Measurements from ENCODE around the gene NDUFS6.

NDUFS6 gene

DNA sequence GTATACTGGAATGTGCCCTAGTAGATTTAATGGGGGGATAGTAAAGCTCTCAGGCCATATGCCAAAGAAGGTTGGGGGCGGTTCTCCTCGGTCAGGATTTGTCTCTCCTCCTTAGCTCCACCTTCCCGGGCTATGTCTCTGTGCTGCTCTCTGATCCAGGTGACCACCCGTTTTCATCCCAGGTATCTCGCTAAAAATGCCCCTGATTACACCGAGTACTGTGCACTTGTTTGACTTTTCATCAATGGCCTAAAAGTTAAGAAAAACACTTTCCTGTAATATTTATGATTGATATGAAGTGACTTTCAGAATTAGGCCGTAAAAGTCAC, 724 bp downstream of the NDUFS6 start:
- no peaks in the 10 kb centered on the region for H3K27me3 ChIP-seq (ENCODE audit: low read depth, low read length)
- H3K4me3 ChIP-seq (ENCODE audit: low read depth in 1 of 2, low read length in 2 of 2) = peak overlapping the region; percentile 89 to 96
- peaks cover 47 to 55% of the 10 kb centered on the region in 2 donors for H3K36me3 ChIP-seq (ENCODE audit: control insufficient read depth in 1 of 2, insufficient read depth in 2 of 2, low read length in 2 of 2)
- H3K27ac ChIP-seq (ENCODE audit: low read length) = peak overlapping the region; percentile 63
- peaks cover 0 to 23% of the 10 kb centered on the region in 2 donors for H3K4me1 ChIP-seq (ENCODE audit: control insufficient read depth in 1 of 2, insufficient read depth in 2 of 2, low read length in 2 of 2)
- no peaks in the 10 kb centered on the region for H3K9me3 ChIP-seq (ENCODE audit: control insufficient read depth in 1 of 2, low read length in 2 of 2)

DNA sequence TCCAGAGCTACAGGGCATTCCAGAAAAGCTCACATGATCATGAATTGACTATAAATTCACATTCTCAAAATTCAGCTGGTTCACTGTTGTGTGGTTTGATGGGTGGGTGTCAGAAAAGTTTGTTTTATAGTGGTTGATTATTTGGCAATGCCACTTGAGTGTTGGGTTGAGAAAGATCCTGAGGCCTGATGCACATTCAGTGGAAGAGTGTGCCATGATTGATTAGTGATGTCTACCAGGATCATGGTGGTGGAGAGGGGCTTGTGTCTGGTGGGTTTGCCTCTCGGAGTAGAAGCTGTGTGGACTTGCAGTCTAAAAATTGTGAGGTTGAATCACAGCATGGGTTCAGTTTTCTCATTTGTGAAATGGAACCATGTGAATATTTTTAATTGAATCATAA, 2.0 kb downstream of the NDUFS6 start:
- Histone ChIP-seq H3K36me3 (ENCODE audit: control insufficient read depth in 1 of 2, insufficient read depth in 2 of 2, low read length in 2 of 2) (peaks cover 49 to 55% of the 10 kb centered on the region in 2 donors), H3K9me3 (ENCODE audit: control insufficient read depth in 1 of 2, low read length in 2 of 2) (no peaks in the 10 kb centered on the region), H3K27me3 (ENCODE audit: low read depth, low read length) (no peaks in the 10 kb centered on the region), H3K27ac (ENCODE audit: low read length) (no peak overlapping the region), H3K4me3 (ENCODE audit: low read depth in 1 of 2, low read length in 2 of 2) (no peak overlapping the region), H3K4me1 (ENCODE audit: control insufficient read depth in 1 of 2, insufficient read depth in 2 of 2, low read length in 2 of 2) (peaks cover 0 to 11% of the 10 kb centered on the region in 2 donors)

DNA sequence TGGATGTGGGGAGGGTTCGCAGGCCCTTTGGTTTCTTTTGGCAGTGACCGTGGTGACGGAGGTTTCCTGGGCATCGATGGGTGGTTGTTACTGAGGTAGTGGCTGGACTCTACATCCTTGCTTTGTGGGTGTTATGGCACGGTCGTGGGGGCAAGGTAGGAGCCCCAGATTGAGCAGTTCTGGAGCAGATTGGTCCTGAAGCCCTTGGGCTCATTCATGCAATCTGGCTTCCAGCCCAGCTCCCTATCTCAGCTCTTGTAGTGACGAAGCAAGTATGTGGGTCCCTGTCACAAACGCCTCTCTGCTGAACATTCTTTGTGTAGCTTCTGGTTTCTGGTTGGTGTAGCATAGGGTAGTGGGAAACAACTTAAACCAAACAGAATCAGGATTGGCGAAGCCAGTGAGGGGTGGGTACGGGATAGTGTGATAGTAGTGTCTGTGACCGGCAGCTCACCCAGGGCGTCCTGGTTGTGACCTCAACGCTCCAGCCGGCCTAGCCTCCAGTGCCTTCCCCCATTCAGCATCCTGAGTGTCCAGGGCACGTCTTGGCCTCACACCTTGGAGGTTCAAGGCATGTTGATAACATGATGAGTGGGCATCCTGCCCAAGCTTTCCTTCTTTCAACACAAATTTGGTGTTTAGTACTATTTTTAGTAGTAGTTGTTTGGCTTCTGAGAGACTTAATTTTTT, 2.9 kb downstream of the NDUFS6 start:
- Histone ChIP-seq H3K4me1 (ENCODE audit: control insufficient read depth in 1 of 2, insufficient read depth in 2 of 2, low read length in 2 of 2) (peaks cover 0 to 4% of the 10 kb centered on the region in 2 donors), H3K27me3 (ENCODE audit: low read depth, low read length) (no peaks in the 10 kb centered on the region), H3K4me3 (ENCODE audit: low read depth in 1 of 2, low read length in 2 of 2) (no peak overlapping the region), H3K9me3 (ENCODE audit: control insufficient read depth in 1 of 2, low read length in 2 of 2) (no peaks in the 10 kb centered on the region), H3K27ac (ENCODE audit: low read length) (no peak overlapping the region), H3K36me3 (ENCODE audit: control insufficient read depth in 1 of 2, insufficient read depth in 2 of 2, low read length in 2 of 2) (peaks cover 49 to 63% of the 10 kb centered on the region in 2 donors)

DNA sequence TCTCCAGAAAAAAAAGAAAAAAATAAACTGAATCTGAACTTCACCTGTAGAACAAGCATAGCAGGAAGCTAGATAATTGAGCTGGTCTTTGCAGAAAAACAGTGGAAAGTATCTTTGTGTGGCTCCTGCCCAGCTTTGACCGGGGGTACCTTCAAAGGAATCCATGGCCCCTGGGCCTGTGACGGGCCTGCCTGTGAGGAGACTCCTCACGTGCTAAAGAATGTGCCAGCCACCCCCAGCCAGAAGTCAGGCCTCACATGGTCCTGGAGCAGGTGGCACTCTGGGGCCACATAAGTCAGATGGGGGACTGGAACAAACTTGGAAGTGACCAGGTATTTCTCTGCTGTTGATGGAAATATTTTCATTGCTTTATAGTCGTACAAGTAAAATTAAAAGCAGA, 4.1 kb downstream of the NDUFS6 start:
- no peaks in the 10 kb centered on the region for H3K9me3 ChIP-seq (ENCODE audit: control insufficient read depth in 1 of 2, low read length in 2 of 2)
- H3K27me3 ChIP-seq (ENCODE audit: low read depth, low read length) = no peaks in the 10 kb centered on the region
- no peak overlapping the region for H3K27ac ChIP-seq (ENCODE audit: low read length)
- peaks cover 49 to 74% of the 10 kb centered on the region in 2 donors for H3K36me3 ChIP-seq (ENCODE audit: control insufficient read depth in 1 of 2, insufficient read depth in 2 of 2, low read length in 2 of 2)
- no peak overlapping the region for H3K4me3 ChIP-seq (ENCODE audit: low read depth in 1 of 2, low read length in 2 of 2)
- peaks cover 0 to 4% of the 10 kb centered on the region in 2 donors for H3K4me1 ChIP-seq (ENCODE audit: control insufficient read depth in 1 of 2, insufficient read depth in 2 of 2, low read length in 2 of 2)

DNA sequence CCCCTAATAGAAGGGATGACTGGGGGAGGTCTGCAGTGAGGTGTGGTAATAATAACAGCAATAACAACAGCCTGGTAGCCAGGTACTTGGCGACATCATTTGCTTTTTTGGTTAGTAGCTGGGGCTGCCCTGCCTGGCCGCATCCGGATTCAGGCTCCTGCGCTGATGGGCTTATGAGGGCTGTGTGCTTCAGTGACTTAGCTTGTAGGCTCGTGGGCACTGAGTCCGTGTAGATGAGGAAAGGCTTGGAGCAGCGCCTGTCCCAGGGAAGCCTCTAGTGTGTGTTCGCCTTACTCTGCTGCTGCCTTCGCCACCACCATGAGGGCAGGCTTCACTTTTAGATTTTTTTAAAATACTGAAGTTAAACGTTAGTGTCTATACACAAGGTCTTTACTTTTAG, 4.5 kb downstream of the NDUFS6 start:
- Histone ChIP-seq H3K27ac (ENCODE audit: low read length) (no peak overlapping the region), H3K4me3 (ENCODE audit: low read depth in 1 of 2, low read length in 2 of 2) (no peak overlapping the region), H3K9me3 (ENCODE audit: control insufficient read depth in 1 of 2, low read length in 2 of 2) (no peaks in the 10 kb centered on the region), H3K27me3 (ENCODE audit: low read depth, low read length) (no peaks in the 10 kb centered on the region), H3K36me3 (ENCODE audit: control insufficient read depth in 1 of 2, insufficient read depth in 2 of 2, low read length in 2 of 2) (peaks cover 49 to 78% of the 10 kb centered on the region in 2 donors), H3K4me1 (ENCODE audit: control insufficient read depth in 1 of 2, insufficient read depth in 2 of 2, low read length in 2 of 2) (peaks cover 0 to 4% of the 10 kb centered on the region in 2 donors)

DNA sequence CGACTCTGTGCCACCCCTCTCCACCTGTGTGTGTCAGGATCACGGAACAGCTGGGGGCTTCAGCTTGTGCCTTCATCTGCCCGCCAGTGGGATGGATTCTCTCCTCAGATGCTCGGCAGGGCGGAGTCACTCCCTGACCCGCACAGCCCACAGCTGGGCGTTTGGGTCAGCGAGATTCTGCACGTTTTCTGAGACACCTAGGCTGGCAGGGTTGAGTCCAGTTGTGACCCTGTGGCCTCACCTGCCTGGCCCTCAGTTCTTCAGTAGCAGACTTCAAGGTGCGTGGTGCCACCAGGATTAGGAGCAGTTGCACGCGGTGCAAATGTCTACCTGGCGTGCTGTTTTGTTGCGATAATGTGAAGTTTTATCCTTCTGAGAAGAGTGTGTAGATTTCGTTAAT, 5.0 kb downstream of the NDUFS6 start:
- no peak overlapping the region for H3K4me3 ChIP-seq (ENCODE audit: low read depth in 1 of 2, low read length in 2 of 2)
- H3K27me3 ChIP-seq (ENCODE audit: low read depth, low read length) = no peaks in the 10 kb centered on the region
- H3K9me3 ChIP-seq (ENCODE audit: control insufficient read depth in 1 of 2, low read length in 2 of 2) = no peaks in the 10 kb centered on the region
- peaks cover 0 to 4% of the 10 kb centered on the region in 2 donors for H3K4me1 ChIP-seq (ENCODE audit: control insufficient read depth in 1 of 2, insufficient read depth in 2 of 2, low read length in 2 of 2)
- no peak overlapping the region for H3K27ac ChIP-seq (ENCODE audit: low read length)
- H3K36me3 ChIP-seq (ENCODE audit: control insufficient read depth in 1 of 2, insufficient read depth in 2 of 2, low read length in 2 of 2) = peaks cover 49 to 82% of the 10 kb centered on the region in 2 donors

DNA sequence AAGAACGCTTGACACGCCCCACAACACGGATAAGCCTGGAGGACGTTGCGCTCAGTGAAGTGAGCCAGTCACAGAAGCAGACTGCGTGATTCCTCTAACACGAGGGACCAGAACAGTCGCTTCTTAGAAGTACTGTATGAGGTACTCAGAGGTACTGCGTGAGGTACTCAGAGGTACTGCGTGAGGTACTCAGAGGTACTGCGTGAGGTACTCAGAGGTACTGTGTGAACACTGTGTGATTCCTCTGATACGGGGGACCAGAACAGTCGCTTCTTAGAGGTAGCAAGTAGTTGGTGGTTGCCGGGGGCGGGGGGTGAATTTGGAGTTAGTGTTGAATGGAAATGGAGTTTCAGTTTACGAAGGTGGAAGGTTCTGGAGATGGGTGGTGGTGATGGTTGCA, 5.8 kb downstream of the NDUFS6 start:
- Histone ChIP-seq H3K4me3 (ENCODE audit: low read depth in 1 of 2, low read length in 2 of 2) (no peak overlapping the region), H3K9me3 (ENCODE audit: control insufficient read depth in 1 of 2, low read length in 2 of 2) (no peaks in the 10 kb centered on the region), H3K36me3 (ENCODE audit: control insufficient read depth in 1 of 2, insufficient read depth in 2 of 2, low read length in 2 of 2) (peaks cover 56 to 89% of the 10 kb centered on the region in 2 donors), H3K4me1 (ENCODE audit: control insufficient read depth in 1 of 2, insufficient read depth in 2 of 2, low read length in 2 of 2) (peaks cover 0 to 1% of the 10 kb centered on the region in 2 donors), H3K27me3 (ENCODE audit: low read depth, low read length) (no peaks in the 10 kb centered on the region), H3K27ac (ENCODE audit: low read length) (no peak overlapping the region)

DNA sequence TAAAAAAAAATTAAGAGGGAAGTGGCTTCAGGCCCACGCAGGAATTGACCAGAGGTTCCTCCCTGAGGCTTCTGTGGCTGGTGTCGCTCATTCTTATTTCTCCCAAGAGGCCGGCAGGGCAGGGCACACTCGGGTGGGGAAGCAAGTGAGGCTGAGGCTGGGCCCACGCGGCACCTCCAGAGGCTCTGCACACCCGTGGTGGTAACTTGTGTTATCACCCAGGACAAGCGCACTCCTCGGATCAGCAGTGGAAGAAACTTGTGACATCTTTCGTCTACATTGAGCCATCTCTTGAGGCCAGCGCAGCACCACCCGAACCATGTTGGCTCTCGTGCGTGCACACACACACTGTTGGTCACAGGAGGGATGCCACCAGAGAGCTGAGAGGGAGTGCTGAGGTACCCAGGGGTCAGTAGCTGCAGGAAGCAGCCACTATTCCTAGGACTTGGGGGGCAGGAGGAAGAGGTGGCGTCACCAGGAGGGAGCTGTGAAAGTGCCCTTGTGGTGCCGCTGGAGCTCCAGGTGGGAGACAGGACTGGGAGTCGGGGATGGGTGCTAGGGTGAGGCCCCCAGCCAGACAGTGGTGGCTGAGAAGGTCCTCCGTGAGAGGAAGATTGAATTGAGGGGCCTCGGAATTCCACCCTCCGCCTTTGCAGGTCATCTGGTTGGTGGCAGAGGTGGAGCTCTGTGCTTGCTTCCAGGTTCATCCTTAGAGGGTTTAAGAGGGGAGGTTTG, 6.4 kb downstream of the NDUFS6 start:
- peaks cover 57 to 91% of the 10 kb centered on the region in 2 donors for H3K36me3 ChIP-seq (ENCODE audit: control insufficient read depth in 1 of 2, insufficient read depth in 2 of 2, low read length in 2 of 2)
- no peak overlapping the region for H3K27ac ChIP-seq (ENCODE audit: low read length)

DNA sequence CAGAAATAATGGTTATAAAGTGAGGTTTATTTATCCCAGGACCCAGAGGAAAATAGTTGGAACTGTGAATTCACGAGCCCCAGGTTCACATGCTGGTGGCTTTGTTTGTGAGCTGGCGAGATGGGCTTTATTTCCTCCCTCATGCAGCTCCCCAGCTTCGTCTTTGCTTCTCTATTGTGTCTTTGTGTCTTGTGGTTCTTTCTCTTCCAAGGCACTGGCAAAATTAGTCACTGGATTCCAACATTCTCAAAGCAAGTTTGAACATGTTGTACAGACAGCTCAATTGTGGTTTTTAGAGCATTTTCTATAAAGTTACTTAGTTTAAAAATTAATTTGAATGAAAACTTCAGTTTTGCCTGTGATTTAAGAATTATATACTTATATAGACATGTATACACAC, 7.2 kb downstream of the NDUFS6 start:
- Histone ChIP-seq H3K27ac (ENCODE audit: low read length) (no peak overlapping the region), H3K9me3 (ENCODE audit: control insufficient read depth in 1 of 2, low read length in 2 of 2) (no peaks in the 10 kb centered on the region), H3K36me3 (ENCODE audit: control insufficient read depth in 1 of 2, insufficient read depth in 2 of 2, low read length in 2 of 2) (peaks cover 55 to 90% of the 10 kb centered on the region in 2 donors), H3K27me3 (ENCODE audit: low read depth, low read length) (no peaks in the 10 kb centered on the region), H3K4me3 (ENCODE audit: low read depth in 1 of 2, low read length in 2 of 2) (no peak overlapping the region), H3K4me1 (ENCODE audit: control insufficient read depth in 1 of 2, insufficient read depth in 2 of 2, low read length in 2 of 2) (no peaks in the 10 kb centered on the region)

More for the DNA sequence above, 6.4 kb downstream of the NDUFS6 start:
- Histone ChIP-seq H3K4me1 (ENCODE audit: control insufficient read depth in 1 of 2, insufficient read depth in 2 of 2, low read length in 2 of 2) (no peaks in the 10 kb centered on the region), H3K4me3 (ENCODE audit: low read depth in 1 of 2, low read length in 2 of 2) (no peak overlapping the region), H3K27me3 (ENCODE audit: low read depth, low read length) (no peaks in the 10 kb centered on the region), H3K9me3 (ENCODE audit: control insufficient read depth in 1 of 2, low read length in 2 of 2) (no peaks in the 10 kb centered on the region)

DNA sequence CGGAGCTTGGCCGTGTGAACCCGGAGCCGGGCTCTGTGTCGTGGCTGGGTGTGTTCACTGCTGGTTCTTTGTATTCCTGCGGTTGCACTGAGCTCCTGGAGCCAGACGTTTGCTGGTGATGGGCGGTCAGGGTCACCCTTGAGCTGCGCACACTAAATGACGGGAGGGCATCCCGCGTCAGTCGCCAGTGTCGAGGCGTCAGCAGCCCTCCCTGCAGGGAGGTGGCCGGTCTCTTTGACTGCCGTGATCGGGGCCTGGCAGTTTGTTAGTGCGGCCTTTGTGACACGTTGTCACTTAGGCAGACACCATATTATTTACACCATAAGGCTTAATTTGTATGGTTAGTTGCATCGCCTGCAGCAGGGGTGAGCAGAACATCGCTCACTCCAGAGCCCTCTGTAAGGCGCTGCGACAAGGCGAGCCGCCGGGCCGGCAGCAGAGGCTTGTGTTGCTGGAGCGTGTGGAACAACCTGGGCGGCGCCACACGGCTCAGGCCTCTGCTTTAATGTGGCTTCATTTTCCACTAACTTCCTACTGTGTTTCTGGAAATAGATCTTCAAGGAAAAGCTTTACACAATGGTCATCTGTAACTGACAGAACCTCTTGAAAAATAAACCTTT, 8.3 kb downstream of the NDUFS6 start:
- H3K9me3 ChIP-seq (ENCODE audit: control insufficient read depth in 1 of 2, low read length in 2 of 2) = no peaks in the 10 kb centered on the region
- no peaks in the 10 kb centered on the region for H3K27me3 ChIP-seq (ENCODE audit: low read depth, low read length)
- no peak overlapping the region for H3K4me3 ChIP-seq (ENCODE audit: low read depth in 1 of 2, low read length in 2 of 2)
- no peaks in the 10 kb centered on the region for H3K4me1 ChIP-seq (ENCODE audit: control insufficient read depth in 1 of 2, insufficient read depth in 2 of 2, low read length in 2 of 2)
- H3K36me3 ChIP-seq (ENCODE audit: control insufficient read depth in 1 of 2, insufficient read depth in 2 of 2, low read length in 2 of 2) = peaks cover 55 to 90% of the 10 kb centered on the region in 2 donors
- H3K27ac ChIP-seq (ENCODE audit: low read length) = no peak overlapping the region

DNA sequence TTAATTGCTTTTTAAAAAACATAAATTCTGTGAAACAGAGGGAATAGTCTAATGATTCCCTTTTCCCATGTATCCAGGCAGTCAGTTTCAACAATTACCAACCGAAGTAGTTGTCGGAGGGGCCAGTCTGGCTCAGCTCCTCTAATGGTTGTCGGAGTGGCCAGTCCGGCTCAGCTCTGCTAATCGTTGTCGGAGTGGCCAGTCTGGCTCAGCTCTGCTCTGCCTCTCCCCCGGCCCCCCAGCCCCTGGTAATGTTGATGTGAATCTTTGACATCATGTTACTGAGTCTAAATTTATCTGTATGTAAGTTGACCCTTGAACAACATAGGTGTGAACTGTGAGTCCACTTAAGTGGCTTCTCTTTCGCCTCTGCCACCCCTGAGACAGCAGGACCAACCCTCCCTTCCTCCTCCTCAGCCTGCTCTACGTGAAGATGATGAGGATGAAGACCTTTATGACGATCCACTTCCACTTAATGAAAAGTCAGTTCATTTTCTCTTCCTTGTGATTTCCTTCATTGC, 9.4 kb downstream of the NDUFS6 start:
- H3K36me3 ChIP-seq (ENCODE audit: control insufficient read depth in 1 of 2, insufficient read depth in 2 of 2, low read length in 2 of 2) = peaks cover 54 to 90% of the 10 kb centered on the region in 2 donors
- H3K27me3 ChIP-seq (ENCODE audit: low read depth, low read length) = no peaks in the 10 kb centered on the region
- no peak overlapping the region for H3K27ac ChIP-seq (ENCODE audit: low read length)
- H3K9me3 ChIP-seq (ENCODE audit: control insufficient read depth in 1 of 2, low read length in 2 of 2) = no peaks in the 10 kb centered on the region
- H3K4me3 ChIP-seq (ENCODE audit: low read depth in 1 of 2, low read length in 2 of 2) = no peak overlapping the region
- H3K4me1 ChIP-seq (ENCODE audit: control insufficient read depth in 1 of 2, insufficient read depth in 2 of 2, low read length in 2 of 2) = no peaks in the 10 kb centered on the region

Data from muscle layer of duodenum (tissue), 2 donors.